MM.1S (cell line): Measurements from ENCODE around the gene EMP2.

Source experiments
- DNase-seq: peaks from one replicate; pipeline ENCODE4 v3.0.0-alpha.2; 2015
- H2AFZ ChIP-seq: fragments of 300-600 bp; sonication (generic); 2 replicates; pipeline ENCODE4 v1.6.0; 2016; ENCODE audit warnings: antibody characterized with exemption, low read length
- H3F3A ChIP-seq: fragments of 300-600 bp; sonication (generic); 2 replicates; pipeline ENCODE4 v1.6.1; 2016; ENCODE audit warnings: mild to moderate bottlenecking, antibody characterized with exemption, low read length, moderate library complexity, mixed read lengths; ENCODE audit not compliant: insufficient read depth
- H3K27ac ChIP-seq: fragments of 300-600 bp; sonication (generic); 2 replicates; pipeline ENCODE4 v1.5.1; 2016; ENCODE audit warnings: mild to moderate bottlenecking, low read length
- H3K27me3 ChIP-seq: fragments of 300-600 bp; sonication (generic); replicated peaks from 2 replicates; pipeline ENCODE4 v1.6.0; 2016; ENCODE audit warnings: low read length; ENCODE audit not compliant: insufficient read depth
- H3K36me3 ChIP-seq: fragments of 300-600 bp; sonication (generic); replicated peaks from 2 replicates; pipeline ENCODE4 v1.6.1; 2016; ENCODE audit warnings: mild to moderate bottlenecking, low read length, mixed read lengths; ENCODE audit not compliant: insufficient read depth
- H3K4me1 ChIP-seq: fragments of 300-600 bp; sonication (generic); 2 replicates; pipeline ENCODE4 v1.6.1; 2016; ENCODE audit warnings: low read length, mixed read lengths
- H3K4me2 ChIP-seq: fragments of 300-600 bp; sonication (generic); 2 replicates; pipeline ENCODE4 v1.6.0; 2016; ENCODE audit warnings: low read depth, low read length
- H3K4me3 ChIP-seq: fragments of 300-600 bp; sonication (generic); 2 replicates; pipeline ENCODE4 v1.5.1; 2016; ENCODE audit warnings: low read length, mixed read lengths
- H3K79me2 ChIP-seq: fragments of 300-600 bp; sonication (generic); 2 replicates; pipeline ENCODE4 v1.6.1; 2016; ENCODE audit warnings: mixed run types, low read length, mixed read lengths
- H3K9ac ChIP-seq: fragments of 300-600 bp; sonication (generic); 2 replicates; pipeline ENCODE4 v1.6.1; 2016; ENCODE audit warnings: low read length, mixed read lengths
- H3K9me2 ChIP-seq: fragments of 300-600 bp; sonication (generic); replicated peaks from 2 replicates; pipeline ENCODE4 v1.6.1; 2016; ENCODE audit warnings: mild to moderate bottlenecking, low read length, mixed read lengths; ENCODE audit not compliant: insufficient read depth
- H3K9me3 ChIP-seq: fragments of 300-600 bp; sonication (generic); replicated peaks from 2 replicates; pipeline ENCODE4 v1.6.1; 2016; ENCODE audit warnings: mild to moderate bottlenecking, low read length, mixed read lengths; ENCODE audit not compliant: insufficient read depth
- H4K20me1 ChIP-seq: fragments of 300-600 bp; sonication (generic); 2 replicates; pipeline ENCODE4 v1.6.1; 2016; ENCODE audit warnings: mild to moderate bottlenecking, low read length, moderate library complexity, mixed read lengths; ENCODE audit not compliant: insufficient read depth
- EZH2 ChIP-seq: fragments of 300-600 bp; sonication (generic); optimal IDR thresholded peaks from 2 replicates; pipeline ENCODE3; 2017; ENCODE audit warnings: low read depth, mild to moderate bottlenecking, antibody characterized with exemption, low read length, mixed read lengths
- EZH2phosphoT487 ChIP-seq: fragments of 300-600 bp; sonication (generic); IDR thresholded peaks from 2 replicates; pipeline ENCODE4 v1.6.1; 2018; ENCODE audit warnings: antibody characterized with exemption, low read length
- TF ChIP-seq, protein P1 (sequence below): fragments of 300-600 bp; sonication (generic); IDR thresholded peaks from 2 replicates; pipeline ENCODE4 v1.5.1; 2016; ENCODE audit warnings: antibody characterized with exemption, low read length, mixed read lengths

The EMP2 gene

DNA sequence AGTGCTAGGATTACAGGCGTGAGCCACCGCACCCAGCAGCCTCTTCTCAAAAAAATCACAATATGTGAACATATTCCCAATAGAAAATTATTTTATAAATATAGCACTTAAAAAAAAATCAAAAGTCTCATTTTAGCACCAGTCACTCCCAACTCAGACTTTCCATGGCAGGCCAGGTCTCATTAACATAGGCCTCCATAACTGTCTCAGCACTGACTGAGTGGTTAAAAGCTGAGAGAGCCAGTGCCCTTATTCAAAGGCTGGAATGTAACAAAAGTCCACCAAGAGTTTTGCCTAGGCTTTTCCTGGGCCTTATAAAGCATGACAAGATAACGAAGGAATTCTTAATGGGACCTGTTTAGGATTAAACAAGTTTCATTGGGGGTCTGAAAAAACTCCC is 79.8 kb downstream of the EMP2 start:
- Histone ChIP-seq H3K36me3 (no peaks in the 10 kb centered on the region), H3F3A (no peaks in the 10 kb centered on the region), H3K27me3 (no peaks in the 10 kb centered on the region), H3K4me1 (no peaks in the 10 kb centered on the region), H2AFZ (no peak overlapping the region), H3K9ac (no peak overlapping the region), H3K9me3 (no peaks in the 10 kb centered on the region), H3K27ac (no peak overlapping the region), H3K9me2 (no peaks in the 10 kb centered on the region), H3K79me2 (no peaks in the 10 kb centered on the region), H3K4me3 (no peak overlapping the region), H4K20me1 (no peaks in the 10 kb centered on the region), H3K4me2 (no peak overlapping the region)
- DNase-seq: no peak
- TF ChIP-seq EZH2phosphoT487: no peak
- TF ChIP-seq, protein P1, sequence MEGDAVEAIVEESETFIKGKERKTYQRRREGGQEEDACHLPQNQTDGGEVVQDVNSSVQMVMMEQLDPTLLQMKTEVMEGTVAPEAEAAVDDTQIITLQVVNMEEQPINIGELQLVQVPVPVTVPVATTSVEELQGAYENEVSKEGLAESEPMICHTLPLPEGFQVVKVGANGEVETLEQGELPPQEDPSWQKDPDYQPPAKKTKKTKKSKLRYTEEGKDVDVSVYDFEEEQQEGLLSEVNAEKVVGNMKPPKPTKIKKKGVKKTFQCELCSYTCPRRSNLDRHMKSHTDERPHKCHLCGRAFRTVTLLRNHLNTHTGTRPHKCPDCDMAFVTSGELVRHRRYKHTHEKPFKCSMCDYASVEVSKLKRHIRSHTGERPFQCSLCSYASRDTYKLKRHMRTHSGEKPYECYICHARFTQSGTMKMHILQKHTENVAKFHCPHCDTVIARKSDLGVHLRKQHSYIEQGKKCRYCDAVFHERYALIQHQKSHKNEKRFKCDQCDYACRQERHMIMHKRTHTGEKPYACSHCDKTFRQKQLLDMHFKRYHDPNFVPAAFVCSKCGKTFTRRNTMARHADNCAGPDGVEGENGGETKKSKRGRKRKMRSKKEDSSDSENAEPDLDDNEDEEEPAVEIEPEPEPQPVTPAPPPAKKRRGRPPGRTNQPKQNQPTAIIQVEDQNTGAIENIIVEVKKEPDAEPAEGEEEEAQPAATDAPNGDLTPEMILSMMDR: no peak
- TF ChIP-seq EZH2: no peak

DNA sequence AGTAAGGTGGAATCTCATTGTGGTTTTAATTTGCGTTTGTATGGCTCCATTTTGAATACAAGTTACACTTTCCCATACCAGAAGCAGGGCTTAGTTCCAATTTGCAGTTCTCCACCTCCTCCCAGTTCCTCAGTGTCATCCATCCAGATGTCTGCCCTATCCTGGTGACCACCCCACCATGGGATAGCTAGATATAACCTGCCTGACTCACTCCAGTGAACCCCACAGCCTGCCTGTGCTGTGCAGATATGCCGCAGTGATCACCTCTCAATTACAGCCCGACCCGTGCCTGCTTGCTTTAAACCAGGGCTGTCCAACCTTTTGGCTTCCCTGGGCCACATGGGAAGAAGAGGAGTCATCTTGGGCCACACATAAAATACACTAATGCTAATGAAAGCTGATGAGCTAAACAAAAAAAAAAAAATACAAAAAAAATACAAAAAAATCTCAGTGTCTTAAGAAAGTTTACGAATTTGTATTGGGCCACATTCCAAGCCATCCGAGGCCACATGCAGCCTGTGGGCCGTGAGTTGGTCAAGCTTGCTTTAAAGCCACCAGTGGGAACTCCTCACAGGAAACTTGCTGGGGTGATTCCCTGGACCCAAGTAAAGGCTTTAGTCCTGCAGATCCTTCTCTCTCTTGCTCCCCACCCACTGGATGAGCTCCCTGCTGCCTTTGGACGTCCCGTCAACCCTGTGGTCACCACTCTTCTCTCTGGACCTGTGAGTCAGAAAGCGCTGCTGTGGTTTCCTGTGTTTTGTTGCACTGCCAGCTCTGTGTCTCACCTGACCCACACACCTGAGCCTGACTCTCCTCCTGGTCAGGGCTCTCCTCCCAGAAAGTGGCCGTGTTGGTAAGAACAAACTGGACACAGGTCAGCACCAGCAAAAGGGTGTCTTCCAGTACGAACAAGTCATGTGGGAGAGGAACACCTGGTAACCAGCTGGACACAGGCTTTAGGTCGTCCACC is 83.0 kb downstream of the EMP2 start:
- Histone ChIP-seq H4K20me1 (no peaks in the 10 kb centered on the region), H3K79me2 (no peaks in the 10 kb centered on the region), H3K36me3 (no peaks in the 10 kb centered on the region), H3K9ac (no peak overlapping the region), H3K4me3 (no peak overlapping the region), H3K27ac (no peak overlapping the region), H3K27me3 (no peaks in the 10 kb centered on the region), H3K9me3 (no peaks in the 10 kb centered on the region), H2AFZ (no peak overlapping the region), H3F3A (no peaks in the 10 kb centered on the region), H3K4me2 (no peak overlapping the region), H3K9me2 (no peaks in the 10 kb centered on the region), H3K4me1 (no peaks in the 10 kb centered on the region)
- DNase-seq: no peak
- TF ChIP-seq EZH2phosphoT487 (no peak), EZH2 (no peak)
- TF ChIP-seq, protein P1: no peak

DNA sequence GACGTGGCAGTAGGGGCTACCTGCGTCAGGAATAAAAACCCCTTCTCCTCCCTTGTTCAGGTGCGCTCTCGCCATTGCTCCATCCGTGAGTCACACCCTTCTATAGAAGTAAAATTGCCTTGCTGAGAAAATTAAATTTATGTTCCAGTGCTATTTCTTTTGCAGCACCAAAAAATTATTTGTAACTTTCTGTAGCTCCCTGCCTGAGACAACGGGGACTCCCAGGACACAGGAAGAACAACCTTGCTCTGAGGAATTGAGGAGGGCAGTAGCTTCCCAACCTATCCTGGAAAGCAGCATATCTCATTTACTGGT is 85.4 kb downstream of the EMP2 start:
- H3K27ac ChIP-seq: no peak overlapping the region
- H2AFZ ChIP-seq: no peak overlapping the region
- TF ChIP-seq EZH2phosphoT487 (no peak), EZH2 (no peak)
- TF ChIP-seq, protein P1: no peak
- no peaks in the 10 kb centered on the region for H3K36me3 ChIP-seq
- H3K79me2 ChIP-seq: no peaks in the 10 kb centered on the region
- H3K4me3 ChIP-seq: no peak overlapping the region
- H3K4me1 ChIP-seq: no peaks in the 10 kb centered on the region
- no peak overlapping the region for H3K9ac ChIP-seq
- DNase-seq: no peak
- no peaks in the 10 kb centered on the region for H3K9me3 ChIP-seq
- no peaks in the 10 kb centered on the region for H4K20me1 ChIP-seq
- no peaks in the 10 kb centered on the region for H3K27me3 ChIP-seq
- H3K4me2 ChIP-seq: no peak overlapping the region
- H3K9me2 ChIP-seq: no peaks in the 10 kb centered on the region
- no peaks in the 10 kb centered on the region for H3F3A ChIP-seq
